MG63 (cell line): ENCODE results near the gene INPP4B. TPM values are rescaled to one million over a fixed set of nuclear protein-coding genes. Genes with fewer than 3 reads are reported as not detected.

ENCODE experiments used
- DNase-seq: peaks from one replicate; pipeline ENCODE4 v3.0.0-alpha.2; 2020
- H3K27me3 ChIP-seq: fragments of 250-450 bp; sonication (Bioruptor Pico); 2 replicates; pipeline ENCODE4 v1.5.1; 2020; ENCODE audit warnings: mild to moderate bottlenecking, moderate library complexity
- H3K36me3 ChIP-seq: fragments of 250-450 bp; sonication (Bioruptor Pico); 2 replicates; pipeline ENCODE4 v1.5.1; 2020; ENCODE audit warnings: mild to moderate bottlenecking, moderate library complexity
- H3K4me3 ChIP-seq: fragments of 250-450 bp; sonication (Bioruptor Pico); 2 replicates; pipeline ENCODE4 v1.5.1; 2020; ENCODE audit warnings: mild to moderate bottlenecking, moderate library complexity
- H3K9me3 ChIP-seq: fragments of 250-450 bp; sonication (Bioruptor Pico); 2 replicates; pipeline ENCODE4 v1.5.1; 2020; ENCODE audit warnings: mild to moderate bottlenecking, moderate library complexity
- total RNA-seq: library from RNA; depleted of rRNA; stranded (reverse); fragments of >200 nt; shearing (Covaris generic); gene quantifications from 2 replicates; pipeline ENCODE4 v1.2.3, GENCODE V29; 2014; ENCODE audit warnings: low replicate concordance

Gene INPP4B
- total RNA-seq, 1 experiment from 2014 or later = 4.0 TPM

- Histone ChIP-seq H3K9me3 (no peaks in the 10 kb centered on the region), H3K4me3 (no peak overlapping the region), H3K27me3 (no peaks in the 10 kb centered on the region), H3K36me3 (no peaks in the 10 kb centered on the region)
- no peak for DNase-seq
Measured at GRCh38 chr4:142551517-142552305, 294.4 kb downstream of the INPP4B start.

GRCh38 chr4:142550965-142551364 is 295.1 kb downstream of the INPP4B start:
- no peak for DNase-seq
- no peak overlapping the region for H3K4me3 ChIP-seq
- no peaks in the 10 kb centered on the region for H3K36me3 ChIP-seq
- no peaks in the 10 kb centered on the region for H3K9me3 ChIP-seq
- H3K27me3 ChIP-seq = no peaks in the 10 kb centered on the region

GRCh38 chr4:142549726-142550463 is 296.2 kb downstream of the INPP4B start:
- Histone ChIP-seq H3K9me3 (no peaks in the 10 kb centered on the region), H3K4me3 (no peak overlapping the region), H3K36me3 (no peaks in the 10 kb centered on the region), H3K27me3 (no peaks in the 10 kb centered on the region)
- DNase-seq = peak; percentile 1

- H3K4me3 ChIP-seq = no peak overlapping the region
- no peaks in the 10 kb centered on the region for H3K36me3 ChIP-seq
- no peaks in the 10 kb centered on the region for H3K27me3 ChIP-seq
- no peaks in the 10 kb centered on the region for H3K9me3 ChIP-seq
- no peak for DNase-seq
Measured at GRCh38 chr4:142549248-142549647, 296.9 kb downstream of the INPP4B start.

GRCh38 chr4:142548491-142548890 is 297.6 kb downstream of the INPP4B start:
- DNase-seq = no peak
- no peaks in the 10 kb centered on the region for H3K27me3 ChIP-seq
- no peaks in the 10 kb centered on the region for H3K36me3 ChIP-seq
- H3K9me3 ChIP-seq = no peaks in the 10 kb centered on the region
- no peak overlapping the region for H3K4me3 ChIP-seq

GRCh38 chr4:142547974-142548373 is 298.1 kb downstream of the INPP4B start:
- no peaks in the 10 kb centered on the region for H3K9me3 ChIP-seq
- H3K27me3 ChIP-seq = no peaks in the 10 kb centered on the region
- DNase-seq = peak; percentile 5
- no peak overlapping the region for H3K4me3 ChIP-seq
- no peaks in the 10 kb centered on the region for H3K36me3 ChIP-seq

- DNase-seq = no peak
- no peaks in the 10 kb centered on the region for H3K27me3 ChIP-seq
- no peaks in the 10 kb centered on the region for H3K9me3 ChIP-seq
- H3K4me3 ChIP-seq = no peak overlapping the region
- no peaks in the 10 kb centered on the region for H3K36me3 ChIP-seq
Measured at GRCh38 chr4:142544594-142544993, 301.5 kb downstream of the INPP4B start.

- Histone ChIP-seq H3K36me3 (no peaks in the 10 kb centered on the region), H3K9me3 (no peaks in the 10 kb centered on the region), H3K27me3 (no peaks in the 10 kb centered on the region), H3K4me3 (no peak overlapping the region)
- no peak for DNase-seq
Measured at GRCh38 chr4:142544039-142544438, 302.1 kb downstream of the INPP4B start.

GRCh38 chr4:142540483-142540804 is 305.7 kb downstream of the INPP4B start:
- no peak for DNase-seq
- no peaks in the 10 kb centered on the region for H3K9me3 ChIP-seq
- H3K27me3 ChIP-seq = no peaks in the 10 kb centered on the region
- H3K36me3 ChIP-seq = no peaks in the 10 kb centered on the region
- no peak overlapping the region for H3K4me3 ChIP-seq

- Histone ChIP-seq H3K36me3 (no peaks in the 10 kb centered on the region), H3K27me3 (no peaks in the 10 kb centered on the region), H3K9me3 (no peaks in the 10 kb centered on the region), H3K4me3 (no peak overlapping the region)
- no peak for DNase-seq
Measured at GRCh38 chr4:142539796-142540482, 306.2 kb downstream of the INPP4B start.

- no peaks in the 10 kb centered on the region for H3K36me3 ChIP-seq
- no peak overlapping the region for H3K4me3 ChIP-seq
- no peaks in the 10 kb centered on the region for H3K9me3 ChIP-seq
- H3K27me3 ChIP-seq = no peaks in the 10 kb centered on the region
- DNase-seq = no peak
Measured at GRCh38 chr4:142535009-142535408, 311.1 kb downstream of the INPP4B start.

GRCh38 chr4:142532054-142532453 is 314.0 kb downstream of the INPP4B start:
- Histone ChIP-seq H3K27me3 (no peaks in the 10 kb centered on the region), H3K9me3 (no peaks in the 10 kb centered on the region)
- DNase-seq = no peak

GRCh38 chr4:142530728-142531127 is 315.4 kb downstream of the INPP4B start:
- DNase-seq = no peak
- Histone ChIP-seq H3K36me3 (no peaks in the 10 kb centered on the region), H3K9me3 (no peaks in the 10 kb centered on the region)

More at GRCh38 chr4:142532054-142532453, 314.0 kb downstream of the INPP4B start:
- Histone ChIP-seq H3K4me3 (no peak overlapping the region), H3K36me3 (no peaks in the 10 kb centered on the region)

GRCh38 chr4:142528433-142528832 is 317.7 kb downstream of the INPP4B start:
- H3K27me3 ChIP-seq = no peaks in the 10 kb centered on the region
- no peaks in the 10 kb centered on the region for H3K36me3 ChIP-seq
- no peaks in the 10 kb centered on the region for H3K9me3 ChIP-seq
- no peak for DNase-seq
- no peak overlapping the region for H3K4me3 ChIP-seq

More at GRCh38 chr4:142530728-142531127, 315.4 kb downstream of the INPP4B start:
- Histone ChIP-seq H3K4me3 (no peak overlapping the region), H3K27me3 (no peaks in the 10 kb centered on the region)

- H3K9me3 ChIP-seq = no peaks in the 10 kb centered on the region
- no peaks in the 10 kb centered on the region for H3K27me3 ChIP-seq
- H3K36me3 ChIP-seq = no peaks in the 10 kb centered on the region
- no peak for DNase-seq
- H3K4me3 ChIP-seq = no peak overlapping the region
Measured at GRCh38 chr4:142523111-142523510, 323.0 kb downstream of the INPP4B start.

GRCh38 chr4:142519342-142519741 is 326.8 kb downstream of the INPP4B start:
- no peaks in the 10 kb centered on the region for H3K27me3 ChIP-seq

More at GRCh38 chr4:142519342-142519741, 326.8 kb downstream of the INPP4B start:
- Histone ChIP-seq H3K36me3 (no peaks in the 10 kb centered on the region), H3K4me3 (no peak overlapping the region), H3K9me3 (no peaks in the 10 kb centered on the region)
- no peak for DNase-seq
